Measurements from ENCODE around the gene IDUA. TPM values are rescaled to one million over a fixed set of nuclear protein-coding genes. Genes with fewer than 3 reads are reported as not detected.

Gene IDUA
- total RNA-seq, 1 experiment from 2014 or later = 10.1 TPM

DNA sequence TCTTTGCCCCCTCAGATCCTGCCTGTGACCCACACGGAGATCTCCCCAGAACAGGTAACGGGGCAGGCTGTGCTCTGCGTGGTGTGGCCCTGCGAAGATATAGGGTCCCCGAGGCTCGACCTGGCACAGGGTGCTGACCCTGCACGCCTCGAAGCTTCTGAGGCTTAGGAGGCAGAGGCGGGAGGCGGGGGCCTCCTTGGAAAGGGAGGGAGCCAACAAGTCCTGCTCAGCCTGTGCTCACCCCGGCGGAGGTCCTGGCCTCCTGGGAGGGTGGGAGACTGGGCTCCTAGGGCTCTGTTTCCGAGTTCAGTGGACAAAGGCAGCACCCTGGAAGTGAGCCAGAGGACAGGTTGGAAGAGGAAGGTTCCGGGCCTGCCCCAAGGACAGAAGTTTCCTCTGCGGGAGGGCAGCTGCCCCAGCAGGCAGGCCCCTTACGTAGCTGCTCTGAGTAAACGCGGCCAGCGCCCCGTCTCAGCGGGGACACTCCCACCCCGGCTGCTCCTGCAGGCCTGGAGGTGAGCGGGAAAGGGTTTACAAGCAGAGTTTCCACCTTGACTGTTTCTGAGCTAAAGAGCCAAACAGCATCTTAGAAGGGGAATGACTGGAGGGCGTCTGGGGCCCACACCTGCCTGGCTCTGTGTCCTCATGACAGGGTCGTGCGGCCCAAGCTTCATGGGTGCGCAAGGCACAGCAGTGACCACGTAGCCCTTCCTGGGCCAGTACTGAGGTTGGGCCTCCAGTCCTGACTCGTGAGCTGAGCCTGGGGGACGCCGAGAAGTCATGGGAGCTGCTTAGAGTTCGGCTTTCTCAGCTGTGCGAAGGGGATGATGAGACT is 38.5 kb upstream of the IDUA start:
- H4K20me1 ChIP-seq (ENCODE audit: low read length) = no peaks in the 10 kb centered on the region
- no peaks in the 10 kb centered on the region for H3K27me3 ChIP-seq (ENCODE audit: low read length)
- no peak overlapping the region for H3K27ac ChIP-seq (ENCODE audit: low read length)
- CTCF ChIA-PET = no interaction called here
- intact Hi-C loops (cut with micrococcal nuclease) = no loop called here
- H3K36me3 ChIP-seq (ENCODE audit: low read depth, low read length) = no peaks in the 10 kb centered on the region
- TF ChIP-seq, protein P1, sequence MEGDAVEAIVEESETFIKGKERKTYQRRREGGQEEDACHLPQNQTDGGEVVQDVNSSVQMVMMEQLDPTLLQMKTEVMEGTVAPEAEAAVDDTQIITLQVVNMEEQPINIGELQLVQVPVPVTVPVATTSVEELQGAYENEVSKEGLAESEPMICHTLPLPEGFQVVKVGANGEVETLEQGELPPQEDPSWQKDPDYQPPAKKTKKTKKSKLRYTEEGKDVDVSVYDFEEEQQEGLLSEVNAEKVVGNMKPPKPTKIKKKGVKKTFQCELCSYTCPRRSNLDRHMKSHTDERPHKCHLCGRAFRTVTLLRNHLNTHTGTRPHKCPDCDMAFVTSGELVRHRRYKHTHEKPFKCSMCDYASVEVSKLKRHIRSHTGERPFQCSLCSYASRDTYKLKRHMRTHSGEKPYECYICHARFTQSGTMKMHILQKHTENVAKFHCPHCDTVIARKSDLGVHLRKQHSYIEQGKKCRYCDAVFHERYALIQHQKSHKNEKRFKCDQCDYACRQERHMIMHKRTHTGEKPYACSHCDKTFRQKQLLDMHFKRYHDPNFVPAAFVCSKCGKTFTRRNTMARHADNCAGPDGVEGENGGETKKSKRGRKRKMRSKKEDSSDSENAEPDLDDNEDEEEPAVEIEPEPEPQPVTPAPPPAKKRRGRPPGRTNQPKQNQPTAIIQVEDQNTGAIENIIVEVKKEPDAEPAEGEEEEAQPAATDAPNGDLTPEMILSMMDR (conservative IDR thresholded peaks at IDR 0.05; ENCODE audit: low read depth, low read length) = no peak
- no peak for TF ChIP-seq EZH2phosphoT487 (IDR thresholded peaks at IDR 0.05; ENCODE audit: borderline replicate concordance, low read length)
- no peaks in the 10 kb centered on the region for H3K9me2 ChIP-seq (replicated peaks; ENCODE audit: low read length)
- no peak for ATAC-seq
- H3K4me3 ChIP-seq (ENCODE audit: low read length) = no peak overlapping the region
- no peak for DNase-seq
- H3K79me2 ChIP-seq (ENCODE audit: low read length) = no peaks in the 10 kb centered on the region
- H2AFZ ChIP-seq (ENCODE audit: low read length) = no peak overlapping the region
- POLR2A ChIA-PET (ENCODE audit: unreplicated experiment) = no interaction called here
- H3K9ac ChIP-seq (ENCODE audit: low read length) = no peak overlapping the region
- BruUV-seq (replicated peaks) = no TSS peak
- H3K4me1 ChIP-seq (ENCODE audit: insufficient read depth, low read length) = no peaks in the 10 kb centered on the region
- no peaks in the 10 kb centered on the region for H3F3A ChIP-seq (ENCODE audit: low read length, unreplicated experiment)
- H3K4me2 ChIP-seq (ENCODE audit: low read length) = no peak overlapping the region
- H3K9me3 ChIP-seq (ENCODE audit: low read length) = no peaks in the 10 kb centered on the region

DNA sequence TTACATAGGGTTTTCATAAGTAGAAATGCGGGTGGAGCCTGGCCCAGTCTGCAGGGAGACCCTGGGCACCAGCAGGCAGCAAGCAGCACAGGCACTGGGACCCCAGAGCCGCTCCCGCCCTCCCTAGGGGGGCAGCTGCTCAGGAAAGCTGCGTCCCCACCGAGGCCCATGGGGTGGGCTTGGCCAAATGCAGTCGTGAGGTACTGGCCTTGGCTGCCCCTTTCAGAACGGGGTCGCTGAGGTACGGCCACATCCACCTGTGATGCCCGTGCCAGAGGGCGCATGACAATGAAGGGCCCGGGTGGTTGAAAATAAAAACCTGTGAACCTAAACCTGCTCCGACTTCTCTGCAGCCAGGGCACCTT is 37.9 kb upstream of the IDUA start:
- no peak overlapping the region for H3K27ac ChIP-seq (ENCODE audit: low read length)
- H4K20me1 ChIP-seq (ENCODE audit: low read length) = no peaks in the 10 kb centered on the region
- POLR2A ChIA-PET (ENCODE audit: unreplicated experiment) = no interaction called here
- H3K27me3 ChIP-seq (ENCODE audit: low read length) = no peaks in the 10 kb centered on the region
- no peak overlapping the region for H3K4me3 ChIP-seq (ENCODE audit: low read length)
- no peaks in the 10 kb centered on the region for H3K9me2 ChIP-seq (replicated peaks; ENCODE audit: low read length)
- no peaks in the 10 kb centered on the region for H3K79me2 ChIP-seq (ENCODE audit: low read length)
- H3K4me2 ChIP-seq (ENCODE audit: low read length) = no peak overlapping the region
- intact Hi-C loops (cut with micrococcal nuclease) = no loop called here
- no peak overlapping the region for H2AFZ ChIP-seq (ENCODE audit: low read length)
- no peaks in the 10 kb centered on the region for H3K36me3 ChIP-seq (ENCODE audit: low read depth, low read length)
- H3F3A ChIP-seq (ENCODE audit: low read length, unreplicated experiment) = no peaks in the 10 kb centered on the region
- no TSS peak for BruUV-seq (replicated peaks)
- TF ChIP-seq, protein P1 (conservative IDR thresholded peaks at IDR 0.05; ENCODE audit: low read depth, low read length) = no peak
- H3K9ac ChIP-seq (ENCODE audit: low read length) = no peak overlapping the region
- H3K9me3 ChIP-seq (ENCODE audit: low read length) = no peaks in the 10 kb centered on the region
- DNase-seq (no peak), ATAC-seq (no peak)
- no peaks in the 10 kb centered on the region for H3K4me1 ChIP-seq (ENCODE audit: insufficient read depth, low read length)
- CTCF ChIA-PET = no interaction called here

DNA sequence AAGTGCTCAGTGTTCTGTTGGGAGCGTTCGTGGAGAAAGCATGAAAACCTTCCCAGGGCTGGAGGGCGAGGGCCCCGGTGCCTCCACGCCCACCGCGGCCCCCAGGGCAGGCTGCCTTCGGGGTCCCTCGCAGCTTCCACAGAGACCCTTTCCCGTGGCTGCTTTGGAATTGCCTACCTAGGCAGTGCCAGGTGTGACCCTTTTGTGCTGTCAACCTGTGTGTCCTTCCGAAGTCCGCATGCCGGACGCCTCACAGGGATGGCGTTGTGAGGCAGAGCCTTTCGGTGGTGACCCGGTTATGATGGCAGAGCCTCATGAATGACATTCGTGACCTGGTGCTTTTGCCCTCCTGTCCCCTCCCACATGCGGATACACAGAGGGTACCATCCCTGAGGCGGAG is 37.2 kb upstream of the IDUA start:
- Histone ChIP-seq H3F3A (ENCODE audit: low read length, unreplicated experiment) (no peaks in the 10 kb centered on the region), H3K9ac (ENCODE audit: low read length) (no peak overlapping the region), H3K4me3 (ENCODE audit: low read length) (no peak overlapping the region), H3K4me2 (ENCODE audit: low read length) (no peak overlapping the region), H3K27me3 (ENCODE audit: low read length) (no peaks in the 10 kb centered on the region), H3K79me2 (ENCODE audit: low read length) (no peaks in the 10 kb centered on the region), H3K9me2 (replicated peaks; ENCODE audit: low read length) (no peaks in the 10 kb centered on the region), H3K27ac (ENCODE audit: low read length) (no peak overlapping the region), H3K9me3 (ENCODE audit: low read length) (no peaks in the 10 kb centered on the region), H2AFZ (ENCODE audit: low read length) (no peak overlapping the region), H3K4me1 (ENCODE audit: insufficient read depth, low read length) (no peaks in the 10 kb centered on the region), H4K20me1 (ENCODE audit: low read length) (no peaks in the 10 kb centered on the region), H3K36me3 (ENCODE audit: low read depth, low read length) (no peaks in the 10 kb centered on the region)
- intact Hi-C loops (cut with micrococcal nuclease) = no loop called here
- ATAC-seq = no peak
- POLR2A ChIA-PET (ENCODE audit: unreplicated experiment) = no interaction called here
- CTCF ChIA-PET = no interaction called here
- no peak for TF ChIP-seq EZH2 (IDR thresholded peaks at IDR 0.05; ENCODE audit: low read length, unreplicated experiment)
- no TSS peak for BruUV-seq (replicated peaks)
- no peak for DNase-seq
